Measurements from ENCODE around the gene IL1RAP. TPM values are rescaled to one million over a fixed set of nuclear protein-coding genes. Genes with fewer than 3 reads are reported as not detected.
"Not testable (repeated sequence)": the region's sequence is repeated elsewhere in the genome, so short reads cannot be mapped to it uniquely, and the experiment has no call there.

Gene IL1RAP, protein sequence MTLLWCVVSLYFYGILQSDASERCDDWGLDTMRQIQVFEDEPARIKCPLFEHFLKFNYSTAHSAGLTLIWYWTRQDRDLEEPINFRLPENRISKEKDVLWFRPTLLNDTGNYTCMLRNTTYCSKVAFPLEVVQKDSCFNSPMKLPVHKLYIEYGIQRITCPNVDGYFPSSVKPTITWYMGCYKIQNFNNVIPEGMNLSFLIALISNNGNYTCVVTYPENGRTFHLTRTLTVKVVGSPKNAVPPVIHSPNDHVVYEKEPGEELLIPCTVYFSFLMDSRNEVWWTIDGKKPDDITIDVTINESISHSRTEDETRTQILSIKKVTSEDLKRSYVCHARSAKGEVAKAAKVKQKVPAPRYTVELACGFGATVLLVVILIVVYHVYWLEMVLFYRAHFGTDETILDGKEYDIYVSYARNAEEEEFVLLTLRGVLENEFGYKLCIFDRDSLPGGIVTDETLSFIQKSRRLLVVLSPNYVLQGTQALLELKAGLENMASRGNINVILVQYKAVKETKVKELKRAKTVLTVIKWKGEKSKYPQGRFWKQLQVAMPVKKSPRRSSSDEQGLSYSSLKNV
- total RNA-seq, result 1 to 10 TPM; 3.7 to 8.5 (median 6.9) TPM
- polyA plus RNA-seq, result 1.6 TPM
- long read RNA-seq, donor 1, full-length matches to known transcripts, result 2 of 3 reads
- long read RNA-seq, donor 1, partial matches to known transcripts, result 1 of 3 reads
- long read RNA-seq, donor 1, other reads (novel, unspliced or antisense), result 0 of 3 reads
- long read RNA-seq, donor 2, full-length matches to known transcripts, result 2 of 2 reads
- long read RNA-seq, donor 2, partial matches to known transcripts, result 0 of 2 reads
- long read RNA-seq, donor 2, other reads (novel, unspliced or antisense), result 0 of 2 reads
- long read RNA-seq, donor 3, full-length matches to known transcripts, result 8 of 18 reads
- long read RNA-seq, donor 3, partial matches to known transcripts, result 3 of 18 reads
- long read RNA-seq, donor 3, other reads (novel, unspliced or antisense), result 7 of 18 reads
- long read RNA-seq, donor 4, full-length matches to known transcripts, result 1 of 2 reads
- long read RNA-seq, donor 4, partial matches to known transcripts, result 0 of 2 reads
- long read RNA-seq, donor 4, other reads (novel, unspliced or antisense), result 1 of 2 reads

DNA sequence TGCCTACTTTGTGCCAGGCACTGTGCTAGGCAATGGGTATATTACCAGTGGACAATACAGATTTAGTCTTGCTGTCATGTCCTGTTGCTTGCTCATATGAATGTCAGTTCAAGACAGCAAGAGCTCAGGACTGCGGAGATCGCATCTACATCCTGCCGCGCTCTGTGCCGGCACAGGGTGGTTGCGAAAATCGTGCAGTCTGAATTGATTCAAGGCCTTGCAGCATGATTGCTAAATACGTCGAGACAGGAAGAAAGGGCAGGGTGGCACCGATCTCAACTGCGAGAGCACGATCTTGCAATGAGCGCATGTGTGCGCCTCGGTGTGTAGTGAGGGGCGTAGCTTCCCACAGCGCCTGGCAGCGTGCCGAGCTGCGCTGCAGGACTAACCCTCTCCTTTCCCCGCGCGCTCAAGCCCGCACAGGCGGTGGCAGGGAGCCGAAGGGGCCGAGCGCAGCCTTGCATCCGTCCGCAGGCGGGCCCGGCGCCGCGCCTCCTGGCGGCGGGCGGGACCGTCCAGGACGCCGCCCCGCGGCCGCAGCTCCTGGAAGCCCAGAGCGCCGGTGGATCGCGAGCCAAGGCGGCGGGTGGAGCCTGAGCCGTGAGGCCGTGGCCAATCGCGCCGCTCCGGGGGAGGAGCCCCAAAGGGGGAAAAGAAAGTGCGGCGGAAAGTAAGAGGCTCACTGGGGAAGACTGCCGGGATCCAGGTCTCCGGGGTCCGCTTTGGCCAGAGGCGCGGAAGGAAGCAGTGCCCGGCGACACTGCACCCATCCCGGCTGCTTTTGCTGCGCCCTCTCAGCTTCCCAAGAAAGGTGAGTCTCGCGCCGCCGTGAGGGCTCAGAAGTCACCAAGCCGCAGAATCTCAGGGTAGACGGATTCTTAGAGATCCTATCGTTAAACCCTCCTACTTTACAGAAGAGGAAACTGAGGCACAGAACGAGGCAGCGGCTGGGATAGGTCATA, at the start of gene IL1RAP:
Gene IL1RAP (plus strand): TSS at position 677 of the 962 bp plus-strand sequence. CDS start 50,205 bp downstream, outside the sequence.
- H3K27me3 ChIP-seq (ENCODE audit: control insufficient read depth, insufficient read depth), result no peaks in the 10 kb centered on the region
- peak within 1 kb of the TSS; percentile 83 for H3K4me3 ChIP-seq (ENCODE audit: low read length)
- intact Hi-C loops (cut with DNase I), result loop anchor here in 1 of 4 donors (5.0 kb wide), 1 partner anchor 184 kb away; no protein-coding TSS in a partner anchor
- peak; percentile 95 to 97 (median 96) for DNase-seq
- peak; percentile 99 for ATAC-seq
- under 1% methylated on average over 76 of the region's 76 CpGs for WGBS
- no peaks in the 10 kb centered on the region for H3K9me3 ChIP-seq (ENCODE audit: control insufficient read depth, low read length)
- H3K4me1 ChIP-seq (ENCODE audit: control insufficient read depth, insufficient read depth, low read length), result no peaks in the 10 kb centered on the region
- H3K27ac ChIP-seq (ENCODE audit: low read length), result peak within 1 kb of the TSS; percentile 69

DNA sequence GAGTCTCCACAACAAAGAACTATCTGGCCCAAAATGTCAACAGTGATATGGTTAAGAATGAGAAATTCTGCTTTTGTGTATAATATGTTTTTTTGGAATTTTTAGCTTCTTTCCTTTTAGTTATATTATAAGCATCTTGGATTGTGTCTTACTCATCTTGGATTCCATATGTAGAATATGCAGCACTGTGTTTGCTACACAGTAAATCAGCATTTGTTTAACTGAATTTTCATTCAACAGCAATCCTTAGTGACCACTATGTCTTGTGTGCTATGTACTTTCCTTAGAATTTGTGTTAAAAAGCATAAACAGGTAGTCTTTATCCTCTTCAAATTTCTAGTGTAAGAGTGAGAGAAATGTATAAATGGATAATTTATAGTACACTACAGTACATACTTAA, 46.0 kb upstream of the IL1RAP start:
- Histone ChIP-seq H3K4me1 (ENCODE audit: control insufficient read depth, insufficient read depth, low read length) (no peaks in the 10 kb centered on the region), H3K27me3 (ENCODE audit: control insufficient read depth, insufficient read depth) (no peaks in the 10 kb centered on the region), H3K4me3 (ENCODE audit: low read length) (no peak overlapping the region), H3K9me3 (ENCODE audit: control insufficient read depth, low read length) (no peaks in the 10 kb centered on the region), H3K27ac (ENCODE audit: low read length) (no peak overlapping the region)
- intact Hi-C loops (cut with DNase I), result no loop called here
- DNase-seq, result no peak
- no peak for ATAC-seq

DNA sequence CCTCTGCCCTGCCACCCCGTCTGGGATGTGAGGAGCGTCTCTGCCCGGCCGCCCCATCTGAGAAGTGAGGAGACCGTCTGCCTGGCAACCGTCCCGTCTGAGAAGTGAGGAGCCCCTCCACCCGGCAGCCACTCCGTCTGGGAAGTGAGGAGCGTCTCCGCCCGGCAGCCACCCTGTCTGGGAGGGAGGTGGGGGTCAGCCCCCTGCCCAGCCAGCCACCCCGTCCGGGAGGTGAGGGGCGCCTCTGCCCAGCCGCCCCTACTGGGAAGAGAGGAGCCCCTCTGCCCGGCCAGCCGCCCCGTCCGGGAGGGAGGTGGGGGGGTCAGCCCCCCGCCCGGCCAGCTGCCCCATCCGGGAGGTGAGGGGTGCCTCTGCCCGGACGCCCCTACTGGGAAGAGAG, 40.6 kb upstream of the IL1RAP start:
- DNase-seq, result peak in 2 of 3 donors; percentile 34 to 38
- ATAC-seq; H3K4me1 ChIP-seq (ENCODE audit: control insufficient read depth, insufficient read depth, low read length); H3K4me3 ChIP-seq (ENCODE audit: low read length); H3K27ac ChIP-seq (ENCODE audit: low read length); intact Hi-C loops (cut with DNase I); H3K27me3 ChIP-seq (ENCODE audit: control insufficient read depth, insufficient read depth); H3K9me3 ChIP-seq (ENCODE audit: control insufficient read depth, low read length): not testable (repeated sequence)
- WGBS, result 97% methylated on average over 25 of the region's 25 CpGs

DNA sequence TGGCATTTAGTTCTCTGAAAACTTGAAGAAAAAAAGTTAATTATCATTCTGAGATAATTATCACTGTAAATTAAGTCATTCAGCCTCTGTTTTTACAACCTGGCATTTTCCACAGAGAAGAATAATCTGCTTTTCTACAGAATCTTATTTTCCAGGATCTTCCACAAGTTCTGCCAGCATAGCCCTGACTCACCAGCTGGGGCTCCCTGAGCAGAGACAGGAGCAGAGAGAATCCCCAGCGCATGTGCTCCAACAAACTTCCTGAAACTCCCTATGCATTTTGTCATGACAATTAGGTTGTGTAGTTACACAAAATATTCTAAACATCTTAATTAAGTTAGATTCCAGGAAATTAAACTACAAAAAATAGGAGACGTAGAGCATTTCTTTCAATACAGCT, 32.1 kb upstream of the IL1RAP start:
- intact Hi-C loops (cut with DNase I), result no loop called here
- no peaks in the 10 kb centered on the region for H3K27me3 ChIP-seq (ENCODE audit: control insufficient read depth, insufficient read depth)

GRCh38 chr3:190485830-190486532, 27.9 kb upstream of the IL1RAP start:
- no peak for DNase-seq
- intact Hi-C loops (cut with DNase I), result no loop called here
- Histone ChIP-seq H3K4me3 (ENCODE audit: low read length) (no peak overlapping the region), H3K9me3 (ENCODE audit: control insufficient read depth, low read length) (no peaks in the 10 kb centered on the region), H3K27ac (ENCODE audit: low read length) (no peak overlapping the region), H3K4me1 (ENCODE audit: control insufficient read depth, insufficient read depth, low read length) (no peaks in the 10 kb centered on the region), H3K27me3 (ENCODE audit: control insufficient read depth, insufficient read depth) (no peaks in the 10 kb centered on the region)
- no peak for ATAC-seq
- WGBS, result 30% methylated on average over 6 of the region's 6 CpGs

More for the DNA sequence above, 32.1 kb upstream of the IL1RAP start:
- no peaks in the 10 kb centered on the region for H3K4me1 ChIP-seq (ENCODE audit: control insufficient read depth, insufficient read depth, low read length)
- no peak overlapping the region for H3K4me3 ChIP-seq (ENCODE audit: low read length)
- no peak for ATAC-seq
- DNase-seq, result no peak
- H3K27ac ChIP-seq (ENCODE audit: low read length), result no peak overlapping the region
- H3K9me3 ChIP-seq (ENCODE audit: control insufficient read depth, low read length), result no peaks in the 10 kb centered on the region
- WGBS, result 81% methylated on average over 2 of the region's 2 CpGs

GRCh38 chr3:190486533-190486864, 27.4 kb upstream of the IL1RAP start:
- intact Hi-C loops (cut with DNase I), result no loop called here
- H3K27ac ChIP-seq (ENCODE audit: low read length), result no peak overlapping the region
- H3K4me3 ChIP-seq (ENCODE audit: low read length), result no peak overlapping the region
- 19% methylated on average over 1 of the region's 1 CpG for WGBS
- no peaks in the 10 kb centered on the region for H3K4me1 ChIP-seq (ENCODE audit: control insufficient read depth, insufficient read depth, low read length)
- ATAC-seq (no peak), DNase-seq (no peak)
- H3K27me3 ChIP-seq (ENCODE audit: control insufficient read depth, insufficient read depth), result no peaks in the 10 kb centered on the region
- H3K9me3 ChIP-seq (ENCODE audit: control insufficient read depth, low read length), result no peaks in the 10 kb centered on the region

DNA sequence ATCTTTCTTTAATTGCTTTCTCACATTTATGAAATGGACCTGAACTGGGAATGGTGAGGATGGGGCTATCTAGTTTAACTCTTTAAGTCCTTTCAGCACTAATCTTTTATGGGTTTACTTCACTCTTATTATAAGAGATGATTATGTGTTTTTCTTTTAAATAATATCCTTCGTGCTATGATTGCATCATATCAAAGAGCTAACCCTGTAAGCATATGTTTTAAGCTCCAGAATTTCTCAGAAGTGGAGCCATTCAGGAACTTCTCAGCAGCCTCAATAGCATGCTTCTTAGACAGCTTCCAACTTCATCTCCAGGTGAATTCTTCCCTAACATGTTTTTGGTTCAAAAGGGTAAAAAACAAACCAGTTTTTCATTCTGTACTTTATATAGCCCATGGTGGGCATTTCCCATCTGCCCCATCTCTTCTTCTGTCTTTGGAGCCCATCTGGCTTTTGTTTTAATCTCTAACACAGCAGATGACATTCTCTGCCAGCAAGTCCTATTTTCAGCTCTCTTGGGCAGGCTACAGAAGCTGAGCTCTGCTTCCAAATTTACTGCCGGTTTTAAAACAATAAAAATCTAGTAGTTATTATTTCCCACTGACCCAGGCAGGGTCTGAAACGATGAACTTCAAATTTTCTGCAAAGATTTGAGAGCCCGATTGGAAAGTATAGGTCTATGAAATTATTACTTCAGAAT, 26.8 kb upstream of the IL1RAP start:
- H3K27ac ChIP-seq (ENCODE audit: low read length), result peak overlapping the region; percentile 79
- H3K4me1 ChIP-seq (ENCODE audit: control insufficient read depth, insufficient read depth, low read length), result no peaks in the 10 kb centered on the region
- intact Hi-C loops (cut with DNase I), result no loop called here
- H3K27me3 ChIP-seq (ENCODE audit: control insufficient read depth, insufficient read depth), result no peaks in the 10 kb centered on the region
- 72% methylated on average over 4 of the region's 4 CpGs for WGBS
- H3K4me3 ChIP-seq (ENCODE audit: low read length), result peak overlapping the region; percentile 46
- DNase-seq (no peak), ATAC-seq (no peak)
- no peaks in the 10 kb centered on the region for H3K9me3 ChIP-seq (ENCODE audit: control insufficient read depth, low read length)

DNA sequence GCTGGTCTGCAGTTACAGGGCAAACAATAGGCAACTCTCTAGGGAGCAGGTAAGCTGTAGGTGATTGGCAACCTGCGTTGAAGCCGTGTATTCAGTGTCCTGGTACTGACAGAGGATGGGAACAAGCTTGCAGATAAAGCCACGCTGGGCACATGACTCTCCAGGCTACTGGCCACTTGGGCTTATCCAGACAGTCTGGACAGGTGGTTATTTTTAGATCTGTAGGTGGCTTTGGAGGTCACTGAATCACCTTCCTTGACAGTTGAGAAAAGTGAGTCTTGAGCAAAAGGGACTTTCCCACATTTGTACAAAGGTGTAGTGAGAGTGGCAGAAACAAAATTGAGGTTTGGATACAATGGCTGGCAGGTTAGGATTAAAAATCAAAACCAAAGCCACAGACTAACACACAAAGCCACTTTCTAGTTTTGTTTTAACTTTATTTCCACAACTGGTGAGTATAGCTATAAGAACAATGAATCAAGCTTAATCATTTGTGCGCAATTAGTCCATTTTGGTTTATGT, 22.3 kb upstream of the IL1RAP start:
- no peaks in the 10 kb centered on the region for H3K9me3 ChIP-seq (ENCODE audit: control insufficient read depth, low read length)
- 66% methylated on average over 4 of the region's 4 CpGs for WGBS
- ATAC-seq, result peak; percentile 64 to 80
- no peaks in the 10 kb centered on the region for H3K27me3 ChIP-seq (ENCODE audit: control insufficient read depth, insufficient read depth)
- intact Hi-C loops (cut with DNase I), result no loop called here
- DNase-seq, result peak in 2 of 3 donors; percentile 38 to 47
- H3K4me1 ChIP-seq (ENCODE audit: control insufficient read depth, insufficient read depth, low read length), result peaks cover 2% of the 10 kb centered on the region
- peak overlapping the region; percentile 79 for H3K27ac ChIP-seq (ENCODE audit: low read length)
- no peak overlapping the region for H3K4me3 ChIP-seq (ENCODE audit: low read length)

GRCh38 chr3:190492129-190492528, 21.8 kb upstream of the IL1RAP start:
- H3K9me3 ChIP-seq (ENCODE audit: control insufficient read depth, low read length), result no peaks in the 10 kb centered on the region
- DNase-seq, result no peak
- intact Hi-C loops (cut with DNase I), result no loop called here
- H3K4me3 ChIP-seq (ENCODE audit: low read length), result no peak overlapping the region
- no peaks in the 10 kb centered on the region for H3K27me3 ChIP-seq (ENCODE audit: control insufficient read depth, insufficient read depth)
- ATAC-seq, result peak; percentile 42 to 44
- H3K27ac ChIP-seq (ENCODE audit: low read length), result peak overlapping the region; percentile 57
- H3K4me1 ChIP-seq (ENCODE audit: control insufficient read depth, insufficient read depth, low read length), result peaks cover 2% of the 10 kb centered on the region

Measured in right cardiac atrium (tissue), 5 donors.